Measurements from ENCODE around the gene STRN. TPM values are rescaled to one million over a fixed set of nuclear protein-coding genes. Genes with fewer than 3 reads are reported as not detected.
"Not testable (repeated sequence)": the region's sequence is repeated elsewhere in the genome, so short reads cannot be mapped to it uniquely, and the experiment has no call there.

Gene STRN
- polyA plus RNA-seq, 3 donors, result 19.9 to 23.3 (median 21.5) TPM

- no peak for DNase-seq
Observed at GRCh38 chr2:36919041-36919837, 47.1 kb downstream of the STRN start.

- no peak for DNase-seq
Observed at GRCh38 chr2:36918307-36918706, 48.0 kb downstream of the STRN start.

- DNase-seq, result no peak
Observed at GRCh38 chr2:36915627-36916026, 50.7 kb downstream of the STRN start.

- DNase-seq, result no peak
Observed at GRCh38 chr2:36912695-36913094, 53.6 kb downstream of the STRN start.

DNA sequence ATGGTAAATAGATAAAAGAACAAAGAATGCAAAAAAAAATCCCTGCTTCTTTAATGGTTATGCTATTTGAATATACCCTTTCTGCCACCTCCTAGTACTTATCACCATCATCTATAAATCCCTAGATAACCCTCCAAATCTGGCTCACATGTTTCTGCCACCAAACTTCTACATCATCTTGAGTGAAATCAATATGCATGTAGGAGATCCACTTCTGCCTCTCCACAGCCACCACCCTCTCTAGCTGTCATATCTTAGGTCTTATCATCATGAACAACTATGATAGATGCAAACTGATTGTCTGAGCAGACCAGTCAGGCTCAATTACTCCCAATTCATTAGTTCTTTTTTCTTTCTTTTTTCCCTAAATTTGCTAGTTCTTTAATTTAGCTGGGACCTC, 55.3 kb downstream of the STRN start:
- DNase-seq, result no peak

- DNase-seq, result no peak
Observed at GRCh38 chr2:36906277-36906676, 60.1 kb downstream of the STRN start.

DNA sequence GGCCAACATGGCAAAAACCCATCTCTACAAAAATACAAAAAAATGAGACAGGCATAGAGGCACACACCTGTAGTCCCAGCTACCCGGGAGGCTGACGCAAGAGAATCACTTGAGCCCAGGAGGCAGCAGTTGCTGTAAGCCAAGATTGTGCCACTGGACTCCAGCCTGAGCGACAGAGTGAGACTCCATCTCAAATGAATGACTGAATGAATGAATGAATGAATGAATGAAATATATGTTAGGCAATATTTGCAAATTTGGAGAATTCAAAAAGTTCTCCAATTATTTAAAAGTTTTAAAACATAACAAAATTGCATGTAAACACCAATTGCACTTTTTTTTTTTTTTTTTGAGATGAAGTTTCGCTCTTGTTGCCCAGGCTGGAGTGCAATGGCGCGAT, 61.7 kb downstream of the STRN start:
- no peak for DNase-seq

GRCh38 chr2:36902385-36903120, 63.8 kb downstream of the STRN start:
- DNase-seq, result no peak

DNA sequence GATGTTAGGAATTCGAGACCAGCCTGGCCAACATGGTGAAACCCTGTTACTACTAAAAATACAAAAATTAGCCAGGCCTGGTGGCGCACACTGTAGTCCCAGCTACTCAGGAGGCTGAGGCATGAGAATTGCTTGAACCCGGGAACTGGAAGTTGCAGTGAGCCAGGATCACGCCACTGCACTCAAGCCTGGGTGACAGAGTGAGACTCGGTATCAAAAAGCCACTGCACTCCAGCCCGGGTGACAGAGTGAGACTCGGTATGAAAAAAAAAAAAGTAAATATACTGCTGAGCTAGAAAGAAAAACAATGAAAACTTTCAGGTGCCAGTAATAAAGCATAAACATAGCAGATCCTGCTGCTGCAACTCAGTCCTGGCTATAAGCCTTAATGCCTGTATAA, 73.5 kb downstream of the STRN start:
- no peak for DNase-seq

- DNase-seq, result no peak
Observed at GRCh38 chr2:36889795-36890194, 76.5 kb downstream of the STRN start.

DNA sequence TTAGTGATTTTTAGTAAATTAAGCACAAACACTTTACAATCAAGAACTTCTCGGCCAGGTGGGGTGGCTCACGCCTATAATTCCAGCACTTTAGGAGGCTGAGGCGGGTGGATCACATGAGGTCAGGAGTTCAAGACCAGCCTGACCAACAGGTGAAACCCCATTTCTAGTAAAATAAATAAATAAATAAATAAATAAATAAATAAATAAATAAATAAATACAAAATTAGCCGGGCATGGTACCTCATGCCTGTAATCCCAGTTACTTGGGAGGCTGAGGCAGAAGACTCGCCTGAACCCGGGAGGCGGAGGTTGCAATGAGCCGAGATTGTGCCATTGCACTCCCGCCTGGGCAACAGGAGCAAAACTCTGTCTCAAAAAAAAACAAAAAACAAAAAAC, 79.2 kb downstream of the STRN start:
- not testable (repeated sequence) for DNase-seq

DNA sequence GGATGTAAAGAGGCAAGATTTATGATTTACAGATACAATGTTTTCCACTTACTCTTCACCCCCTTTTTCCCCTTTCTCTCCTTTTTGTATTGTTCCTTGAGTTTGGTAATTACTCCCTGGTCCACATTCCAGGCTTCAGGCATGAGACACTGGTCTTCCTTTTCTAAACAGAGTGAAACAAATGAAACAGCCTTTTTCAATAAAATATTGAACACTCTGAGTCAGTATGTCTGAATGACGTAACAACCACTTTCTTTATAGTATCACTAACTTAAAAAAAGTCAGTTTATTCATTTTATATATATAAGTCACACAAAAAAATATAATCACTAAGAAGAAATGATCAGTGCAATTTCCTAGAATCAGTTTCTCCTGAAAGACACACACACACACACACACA, 79.7 kb downstream of the STRN start:
- DNase-seq, result no peak

DNA sequence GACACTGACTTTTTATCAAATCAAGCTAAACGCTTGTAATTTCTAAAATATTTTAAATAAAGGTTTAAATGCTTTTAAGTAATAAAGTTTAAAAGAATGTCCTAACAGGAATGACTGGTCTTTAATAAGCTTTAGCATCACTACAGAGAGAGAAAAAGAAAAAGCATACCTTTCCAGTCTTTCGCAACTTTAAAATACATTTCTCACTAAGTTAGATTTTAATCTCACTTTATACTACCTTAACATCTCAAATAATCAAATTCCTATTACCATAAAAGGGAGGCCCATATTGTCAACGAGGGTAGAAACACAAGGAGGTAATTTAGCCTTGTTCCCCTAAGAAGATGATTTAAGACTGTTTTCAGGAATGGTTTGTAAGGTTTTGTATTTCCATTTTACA, 80.7 kb downstream of the STRN start:
- no peak for DNase-seq

DNA sequence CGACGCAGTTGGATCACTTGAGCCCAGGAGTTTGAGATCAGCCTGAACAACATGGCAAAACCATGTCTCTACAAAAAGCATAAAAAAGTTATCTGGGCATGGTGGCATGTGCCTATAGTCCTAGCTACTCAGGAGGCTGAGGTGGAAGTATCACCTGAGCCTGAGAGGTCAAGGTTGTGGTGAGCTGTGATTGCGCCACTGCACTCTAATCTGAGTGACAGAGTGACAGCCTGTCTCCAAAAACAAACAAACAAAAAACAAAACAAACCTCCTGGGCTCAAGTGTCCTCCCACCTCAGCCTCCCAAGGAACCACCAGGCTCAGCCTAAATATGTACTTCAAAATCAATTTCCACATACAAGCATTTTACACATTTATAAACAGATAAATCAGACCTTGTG, 83.8 kb downstream of the STRN start:
- DNase-seq, result no peak

GRCh38 chr2:36881816-36882215, 84.5 kb downstream of the STRN start:
- DNase-seq, result no peak

- DNase-seq, result no peak
Observed at GRCh38 chr2:36878429-36878828, 87.9 kb downstream of the STRN start.

- no peak for DNase-seq
Observed at GRCh38 chr2:36871068-36871707, 95.1 kb downstream of the STRN start.

GRCh38 chr2:36869606-36870005, 96.7 kb downstream of the STRN start:
- DNase-seq, result no peak

DNA sequence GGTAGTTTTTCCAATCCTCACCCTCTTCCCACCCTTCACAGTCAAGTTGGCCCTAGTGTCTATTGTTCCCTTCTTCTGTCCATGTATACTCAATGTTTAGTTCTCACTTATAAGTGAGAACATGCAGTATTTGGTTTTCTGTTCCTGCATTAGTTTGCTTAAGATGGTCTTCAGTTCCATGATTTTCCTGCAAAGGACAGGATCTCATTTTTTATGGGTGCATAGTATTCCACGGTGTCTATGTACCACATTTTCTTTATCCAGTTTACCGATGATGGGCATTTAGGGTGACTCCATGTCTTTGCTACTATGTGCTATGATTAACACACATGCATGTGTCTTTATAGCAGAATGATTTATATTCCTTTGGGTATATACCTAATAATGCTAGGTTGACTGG, 104.4 kb downstream of the STRN start:
- no peak for DNase-seq

GRCh38 chr2:36859366-36859792, 107.0 kb downstream of the STRN start:
- no peak for DNase-seq

- DNase-seq, result no peak
Observed at GRCh38 chr2:36858551-36859365, 107.6 kb downstream of the STRN start.

DNA sequence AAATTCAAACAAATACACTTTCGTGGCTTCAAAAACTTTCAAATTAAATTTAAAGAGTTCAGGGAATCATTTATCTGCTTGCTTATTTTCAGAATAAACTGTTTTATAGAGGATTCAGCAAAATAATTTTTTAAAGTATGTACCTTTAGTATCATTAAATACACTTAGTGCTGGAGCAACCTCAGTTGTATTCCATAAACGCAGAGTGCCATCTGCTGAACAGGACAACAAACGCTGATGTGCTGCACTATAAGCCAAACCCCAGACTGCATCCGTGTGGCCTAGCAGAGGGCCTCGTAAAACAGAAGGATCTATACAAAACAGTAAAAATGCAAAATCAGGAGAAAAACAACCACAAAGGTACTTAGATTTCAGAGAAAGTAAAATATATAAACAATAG, 108.6 kb downstream of the STRN start:
- no peak for DNase-seq

All from renal pelvis (tissue), 4 donors.